ENCODE data around the gene CCDC6.
"Not testable (repeated sequence)": the region's sequence is repeated elsewhere in the genome, so short reads cannot be mapped to it uniquely, and the experiment has no call there.

Gene CCDC6

GRCh38 chr10:59930788-59931521 is 24.6 kb upstream of the CCDC6 start:
- H3K9ac ChIP-seq (ENCODE audit: low read length); H3K9me3 ChIP-seq (ENCODE audit: low read length); H3K4me3 ChIP-seq (ENCODE audit: low read depth in 1 of 2, low read length in 2 of 2); H3K27ac ChIP-seq (ENCODE audit: low read depth, low read length); H3K27me3 ChIP-seq (ENCODE audit: control insufficient read depth in 1 of 2, insufficient read depth in 2 of 2, low read length in 2 of 2); H3K4me1 ChIP-seq (ENCODE audit: insufficient read depth, low read length); H3K36me3 ChIP-seq (ENCODE audit: insufficient read depth, low read length): not testable (repeated sequence)

DNA sequence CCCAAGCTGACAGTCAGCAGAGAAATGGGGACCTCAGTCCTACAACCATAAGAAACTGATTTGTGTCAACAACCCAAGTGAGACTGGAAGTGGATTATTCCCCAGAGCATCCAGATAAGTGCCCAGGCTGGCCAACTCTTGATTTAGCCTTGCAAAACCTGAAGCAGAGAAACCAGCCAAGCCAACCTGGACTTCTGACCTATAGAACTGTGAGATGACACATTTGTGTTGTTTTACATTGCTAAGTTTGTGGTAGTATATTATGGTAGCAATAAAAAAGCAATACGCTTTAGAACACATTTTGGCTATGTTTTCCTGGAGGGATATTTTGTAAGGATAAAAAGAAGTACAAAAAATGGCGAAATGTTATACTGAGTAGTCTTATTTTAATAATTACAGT is 19.7 kb upstream of the CCDC6 start:
- H3K27ac ChIP-seq (ENCODE audit: low read depth, low read length) = no peak overlapping the region
- no peak overlapping the region for H3K9ac ChIP-seq (ENCODE audit: low read length)
- no peaks in the 10 kb centered on the region for H3K9me3 ChIP-seq (ENCODE audit: low read length)
- H3K36me3 ChIP-seq (ENCODE audit: insufficient read depth, low read length) = no peaks in the 10 kb centered on the region
- H3K27me3 ChIP-seq (ENCODE audit: control insufficient read depth in 1 of 2, insufficient read depth in 2 of 2, low read length in 2 of 2) = no peaks in the 10 kb centered on the region
- H3K4me3 ChIP-seq (ENCODE audit: low read depth in 1 of 2, low read length in 2 of 2) = no peak overlapping the region
- H3K4me1 ChIP-seq (ENCODE audit: insufficient read depth, low read length) = no peaks in the 10 kb centered on the region

DNA sequence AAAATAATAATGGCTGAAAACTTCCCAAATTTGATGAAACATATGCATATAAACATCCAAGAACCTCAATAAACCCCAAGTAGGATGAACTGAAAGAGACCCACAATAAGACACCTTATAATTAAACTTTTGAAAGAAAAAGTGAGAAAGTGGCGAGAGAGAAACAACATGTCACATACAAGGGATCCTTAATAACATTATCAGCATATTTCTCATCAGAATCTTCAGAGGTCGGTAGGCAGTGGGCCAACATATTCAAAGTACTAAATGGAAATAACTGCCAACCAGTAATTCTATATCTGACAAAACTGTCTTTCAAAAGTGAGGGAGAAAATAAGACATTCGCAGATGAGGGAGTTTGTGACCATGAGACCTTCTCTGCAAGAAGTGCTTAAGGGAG is 16.6 kb upstream of the CCDC6 start:
- Histone ChIP-seq H3K9ac (ENCODE audit: low read length) (no peak overlapping the region), H3K36me3 (ENCODE audit: insufficient read depth, low read length) (no peaks in the 10 kb centered on the region), H3K27ac (ENCODE audit: low read depth, low read length) (no peak overlapping the region), H3K27me3 (ENCODE audit: control insufficient read depth in 1 of 2, insufficient read depth in 2 of 2, low read length in 2 of 2) (no peaks in the 10 kb centered on the region), H3K4me1 (ENCODE audit: insufficient read depth, low read length) (no peaks in the 10 kb centered on the region), H3K4me3 (ENCODE audit: low read depth in 1 of 2, low read length in 2 of 2) (no peak overlapping the region), H3K9me3 (ENCODE audit: low read length) (no peaks in the 10 kb centered on the region)

DNA sequence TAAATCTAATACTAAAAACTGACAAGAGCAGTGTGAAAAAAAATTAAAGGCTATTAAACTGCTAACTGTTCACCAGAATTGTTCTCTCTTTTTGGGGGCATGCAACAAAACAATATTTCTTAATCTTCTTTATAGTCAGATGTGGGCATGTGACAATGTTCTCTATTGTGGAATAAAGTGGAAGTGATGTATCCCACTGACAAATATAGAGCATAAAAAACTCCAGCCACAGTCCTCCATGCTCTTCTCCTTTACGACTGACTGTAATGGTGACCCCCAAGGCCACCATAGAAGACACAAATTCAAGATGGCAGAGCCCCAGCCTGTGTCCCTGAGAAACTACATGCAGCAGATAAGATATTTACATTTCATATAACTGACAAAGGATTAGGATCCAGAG is 11.6 kb upstream of the CCDC6 start:
- Histone ChIP-seq H3K27ac (ENCODE audit: low read depth, low read length) (no peak overlapping the region), H3K9ac (ENCODE audit: low read length) (no peak overlapping the region), H3K4me3 (ENCODE audit: low read depth in 1 of 2, low read length in 2 of 2) (no peak overlapping the region), H3K36me3 (ENCODE audit: insufficient read depth, low read length) (no peaks in the 10 kb centered on the region), H3K27me3 (ENCODE audit: control insufficient read depth in 1 of 2, insufficient read depth in 2 of 2, low read length in 2 of 2) (no peaks in the 10 kb centered on the region), H3K4me1 (ENCODE audit: insufficient read depth, low read length) (no peaks in the 10 kb centered on the region), H3K9me3 (ENCODE audit: low read length) (no peaks in the 10 kb centered on the region)

DNA sequence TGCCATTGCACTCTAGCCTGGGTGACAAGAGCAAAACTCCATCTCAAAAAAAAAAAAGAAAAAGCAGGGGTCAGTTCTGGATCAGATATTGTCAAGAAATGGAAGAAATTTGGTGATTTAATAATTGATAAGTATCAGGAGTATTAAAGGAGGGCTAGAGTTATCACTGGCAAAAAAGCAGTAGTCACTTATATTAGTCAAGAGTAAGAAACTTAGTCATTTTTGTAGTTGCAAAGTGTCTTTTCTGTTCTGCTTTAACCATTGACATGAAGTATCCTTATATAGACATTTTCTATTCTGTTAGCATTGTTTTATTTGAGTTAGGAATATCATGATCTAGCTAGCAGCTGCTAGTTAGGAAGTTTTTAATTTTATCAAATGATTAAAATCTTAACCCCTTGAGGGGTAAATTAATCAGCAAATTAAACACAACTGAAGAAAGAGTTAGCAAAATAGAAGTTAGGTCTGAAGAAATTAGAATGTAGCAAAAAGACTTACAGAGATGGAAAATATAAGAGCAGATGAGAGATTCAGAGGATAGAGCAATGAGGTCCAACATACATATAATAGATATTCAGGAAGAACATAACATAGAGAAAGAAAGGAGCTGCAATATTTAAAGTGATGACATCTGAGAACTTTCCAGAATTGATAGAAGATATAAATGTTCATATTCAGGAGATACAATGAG is 7.3 kb upstream of the CCDC6 start:
- Histone ChIP-seq H3K9me3 (ENCODE audit: low read length) (no peaks in the 10 kb centered on the region), H3K27ac (ENCODE audit: low read depth, low read length) (no peak overlapping the region), H3K9ac (ENCODE audit: low read length) (no peak overlapping the region), H3K4me3 (ENCODE audit: low read depth in 1 of 2, low read length in 2 of 2) (no peak overlapping the region), H3K36me3 (ENCODE audit: insufficient read depth, low read length) (no peaks in the 10 kb centered on the region), H3K27me3 (ENCODE audit: control insufficient read depth in 1 of 2, insufficient read depth in 2 of 2, low read length in 2 of 2) (no peaks in the 10 kb centered on the region), H3K4me1 (ENCODE audit: insufficient read depth, low read length) (peaks cover 18% of the 10 kb centered on the region)

DNA sequence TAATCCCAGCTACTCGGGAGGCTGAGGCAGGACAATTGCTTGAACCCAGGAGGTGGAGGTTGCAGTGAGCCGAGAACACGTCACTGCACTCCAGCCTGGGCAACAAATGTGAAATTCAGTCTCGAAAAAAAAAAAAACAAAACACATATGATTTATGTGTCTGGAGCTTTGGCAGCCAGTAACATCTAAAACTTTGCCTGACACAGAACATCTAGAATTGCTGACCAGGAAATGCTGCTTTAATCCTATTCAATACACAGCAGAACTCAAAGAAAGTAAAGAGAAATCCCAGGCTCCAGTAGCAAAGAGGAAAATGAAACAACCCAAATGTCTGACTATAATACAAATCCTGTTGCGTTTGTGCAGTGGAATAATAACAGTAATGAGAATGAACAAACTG is 4.5 kb upstream of the CCDC6 start:
- H3K27me3 ChIP-seq (ENCODE audit: control insufficient read depth in 1 of 2, insufficient read depth in 2 of 2, low read length in 2 of 2) = no peaks in the 10 kb centered on the region
- no peaks in the 10 kb centered on the region for H3K9me3 ChIP-seq (ENCODE audit: low read length)
- H3K4me3 ChIP-seq (ENCODE audit: low read depth in 1 of 2, low read length in 2 of 2) = no peak overlapping the region
- H3K9ac ChIP-seq (ENCODE audit: low read length) = no peak overlapping the region
- peaks cover 32% of the 10 kb centered on the region for H3K4me1 ChIP-seq (ENCODE audit: insufficient read depth, low read length)
- H3K36me3 ChIP-seq (ENCODE audit: insufficient read depth, low read length) = no peaks in the 10 kb centered on the region
- no peak overlapping the region for H3K27ac ChIP-seq (ENCODE audit: low read depth, low read length)

GRCh38 chr10:59909815-59910214 is 3.5 kb upstream of the CCDC6 start:
- no peak overlapping the region for H3K27ac ChIP-seq (ENCODE audit: low read depth, low read length)

DNA sequence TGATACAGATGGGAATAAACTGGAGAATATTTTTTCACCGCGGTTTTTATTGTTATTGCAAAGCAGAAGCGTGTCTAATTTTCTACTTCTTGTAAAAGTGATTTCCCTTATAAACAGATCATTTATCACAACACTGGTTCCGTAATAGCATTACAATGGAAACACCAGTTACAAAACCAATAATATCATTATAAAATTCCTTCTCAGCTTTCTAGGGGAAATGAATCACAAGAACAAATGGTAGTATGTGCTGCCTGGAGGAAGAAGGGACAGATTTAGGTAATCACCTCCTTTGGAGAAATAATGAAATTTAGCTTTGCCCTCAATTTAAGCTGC is 2.4 kb upstream of the CCDC6 start:
- H3K4me1 ChIP-seq (ENCODE audit: insufficient read depth, low read length) = peaks cover 39% of the 10 kb centered on the region
- H3K4me3 ChIP-seq (ENCODE audit: low read depth in 1 of 2, low read length in 2 of 2) = peak overlapping the region; percentile 38 to 97
- no peaks in the 10 kb centered on the region for H3K27me3 ChIP-seq (ENCODE audit: control insufficient read depth in 1 of 2, insufficient read depth in 2 of 2, low read length in 2 of 2)
- peak overlapping the region; percentile 99 for H3K27ac ChIP-seq (ENCODE audit: low read depth, low read length)
- H3K9ac ChIP-seq (ENCODE audit: low read length) = peak overlapping the region; percentile 45
- no peaks in the 10 kb centered on the region for H3K36me3 ChIP-seq (ENCODE audit: insufficient read depth, low read length)
- no peaks in the 10 kb centered on the region for H3K9me3 ChIP-seq (ENCODE audit: low read length)

More at GRCh38 chr10:59909815-59910214, 3.5 kb upstream of the CCDC6 start:
- Histone ChIP-seq H3K36me3 (ENCODE audit: insufficient read depth, low read length) (no peaks in the 10 kb centered on the region), H3K4me3 (ENCODE audit: low read depth in 1 of 2, low read length in 2 of 2) (no peak overlapping the region), H3K4me1 (ENCODE audit: insufficient read depth, low read length) (peaks cover 33% of the 10 kb centered on the region), H3K9ac (ENCODE audit: low read length) (no peak overlapping the region), H3K9me3 (ENCODE audit: low read length) (no peaks in the 10 kb centered on the region), H3K27me3 (ENCODE audit: control insufficient read depth in 1 of 2, insufficient read depth in 2 of 2, low read length in 2 of 2) (no peaks in the 10 kb centered on the region)

DNA sequence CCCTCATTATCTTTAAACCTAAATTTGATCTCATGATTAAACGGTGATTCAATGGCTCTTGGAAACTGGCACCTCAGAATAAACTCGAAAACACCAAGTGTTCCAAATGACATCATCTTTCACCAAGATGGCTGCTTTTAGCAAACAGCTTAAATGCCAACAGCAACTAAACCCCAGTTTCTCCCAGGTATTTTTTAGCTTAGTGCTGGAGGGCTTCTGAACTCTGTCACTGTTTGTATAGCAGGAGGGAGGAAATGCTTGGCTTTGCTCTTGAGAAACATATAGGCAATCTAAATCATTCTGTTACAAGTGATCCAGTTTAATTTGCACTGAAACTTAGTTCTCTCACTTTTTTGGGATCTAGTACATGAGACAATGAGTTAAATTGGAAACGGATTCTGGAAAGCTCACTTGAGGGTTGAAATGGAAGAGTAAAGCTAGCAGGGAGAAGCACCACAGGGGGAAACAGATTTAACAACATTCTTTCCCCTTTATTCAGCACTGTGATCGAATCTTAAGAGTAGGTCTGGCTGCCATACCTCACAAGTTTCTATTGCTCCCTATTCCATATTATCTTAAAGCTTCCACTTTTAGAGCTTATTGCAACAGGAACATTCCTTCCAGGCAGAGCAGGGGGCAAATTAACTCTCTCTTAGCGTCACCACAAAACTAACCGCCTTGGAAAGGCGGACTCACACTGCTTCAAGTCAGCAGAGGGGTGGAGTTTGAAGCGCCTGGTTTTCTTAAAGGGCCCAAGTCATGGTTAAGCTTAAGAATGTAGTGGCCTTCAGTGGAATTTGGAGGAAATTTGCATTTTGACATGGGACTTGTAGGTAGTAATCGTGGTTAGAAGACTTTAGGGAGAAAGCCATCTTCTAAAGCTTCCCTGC is 1.8 kb upstream of the CCDC6 start:
- Histone ChIP-seq H3K4me3 (ENCODE audit: low read depth in 1 of 2, low read length in 2 of 2) (peak overlapping the region; percentile 38 to 97), H3K9ac (ENCODE audit: low read length) (peak overlapping the region; percentile 45), H3K36me3 (ENCODE audit: insufficient read depth, low read length) (no peaks in the 10 kb centered on the region), H3K4me1 (ENCODE audit: insufficient read depth, low read length) (peaks cover 45% of the 10 kb centered on the region), H3K27me3 (ENCODE audit: control insufficient read depth in 1 of 2, insufficient read depth in 2 of 2, low read length in 2 of 2) (no peaks in the 10 kb centered on the region), H3K9me3 (ENCODE audit: low read length) (no peaks in the 10 kb centered on the region), H3K27ac (ENCODE audit: low read depth, low read length) (peak overlapping the region; percentile 99)

DNA sequence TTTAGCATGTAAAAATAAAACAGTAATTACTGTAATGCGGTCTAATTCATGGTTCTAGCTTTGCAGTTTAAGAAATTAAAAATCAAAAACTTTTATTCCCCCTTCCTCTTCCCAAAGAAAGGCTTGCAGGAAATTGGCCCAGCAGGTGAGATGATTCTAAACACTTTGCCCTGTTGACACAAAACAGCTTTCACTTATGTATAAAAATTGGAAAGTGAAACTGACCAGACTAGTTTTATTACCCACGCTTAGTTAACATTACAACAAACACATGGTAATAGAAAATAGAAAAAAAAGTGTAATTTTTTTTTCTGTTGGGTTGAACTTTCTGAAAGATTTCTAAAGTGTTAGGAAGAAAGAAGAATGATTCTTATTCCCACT is 1.2 kb upstream of the CCDC6 start:
- Histone ChIP-seq H3K36me3 (ENCODE audit: insufficient read depth, low read length) (peaks cover 5% of the 10 kb centered on the region), H3K27me3 (ENCODE audit: control insufficient read depth in 1 of 2, insufficient read depth in 2 of 2, low read length in 2 of 2) (no peaks in the 10 kb centered on the region), H3K9me3 (ENCODE audit: low read length) (no peaks in the 10 kb centered on the region), H3K4me3 (ENCODE audit: low read depth in 1 of 2, low read length in 2 of 2) (peak overlapping the region in 1 of 2 donors; percentile 97), H3K27ac (ENCODE audit: low read depth, low read length) (peak overlapping the region; percentile 99), H3K4me1 (ENCODE audit: insufficient read depth, low read length) (peaks cover 51% of the 10 kb centered on the region), H3K9ac (ENCODE audit: low read length) (peak overlapping the region; percentile 45)

DNA sequence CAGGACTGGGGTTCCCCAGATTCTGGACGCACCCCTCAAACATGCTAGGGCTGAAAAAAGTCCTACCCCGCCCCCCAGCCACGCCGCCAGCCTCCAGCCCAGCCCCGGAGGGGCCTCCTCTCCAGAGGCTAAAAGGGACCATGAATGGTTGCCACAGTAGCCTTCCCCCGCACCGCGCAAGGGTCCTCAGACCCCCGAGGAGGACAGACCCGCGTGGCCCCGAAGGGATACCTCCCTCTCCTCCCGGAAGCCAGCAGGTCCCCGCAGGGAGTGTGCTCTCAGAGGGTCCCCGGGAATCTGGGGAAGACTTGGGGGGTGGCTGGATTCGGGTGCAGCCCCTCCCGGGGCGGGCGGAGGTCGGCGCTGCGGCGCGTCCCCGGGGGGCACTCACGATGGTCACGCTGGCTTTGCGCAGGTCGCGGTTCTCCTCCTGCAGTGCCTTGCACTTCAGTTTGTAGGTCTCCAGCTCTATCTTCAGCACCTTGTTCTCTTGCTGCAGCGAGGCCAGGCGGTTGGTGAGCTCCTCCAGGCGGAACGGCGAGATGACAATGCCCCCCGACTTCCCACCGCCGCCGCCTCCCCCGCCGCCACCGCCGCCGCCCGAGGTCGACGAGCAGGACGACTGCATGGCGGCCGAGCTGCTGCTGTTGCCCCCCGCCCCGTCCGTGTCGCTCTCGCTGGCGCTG is 482 bp downstream of the CCDC6 start:
- H3K27ac ChIP-seq (ENCODE audit: low read depth, low read length) = peak overlapping the region; percentile 99
- peaks cover 5% of the 10 kb centered on the region for H3K36me3 ChIP-seq (ENCODE audit: insufficient read depth, low read length)
- no peaks in the 10 kb centered on the region for H3K9me3 ChIP-seq (ENCODE audit: low read length)
- H3K4me1 ChIP-seq (ENCODE audit: insufficient read depth, low read length) = peaks cover 63% of the 10 kb centered on the region
- peak overlapping the region; percentile 97 to 98 for H3K4me3 ChIP-seq (ENCODE audit: low read depth in 1 of 2, low read length in 2 of 2)
- peak overlapping the region; percentile 93 for H3K9ac ChIP-seq (ENCODE audit: low read length)
- no peaks in the 10 kb centered on the region for H3K27me3 ChIP-seq (ENCODE audit: control insufficient read depth in 1 of 2, insufficient read depth in 2 of 2, low read length in 2 of 2)

Data from muscle layer of colon (tissue), 2 donors.